Measurements from ENCODE around the gene PAQR4.

GRCh38 chr16:2942045-2942444, 27.1 kb upstream of the PAQR4 start:
- TF ChIP-seq ZBTB1 (tag by site-specific recombination; IDR thresholded peaks at IDR 0.05): no peak
- TF ChIP-seq CTCF (tag by site-specific recombination; IDR thresholded peaks at IDR 0.05): no peak
- TF ChIP-seq SETDB1 (IDR thresholded peaks at IDR 0.05; ENCODE audit: insufficient read length, low read length): no peak
- TF ChIP-seq ZNF140 (tag by site-specific recombination; IDR thresholded peaks at IDR 0.05): no peak
- no peak for TF ChIP-seq MEIS1 (CRISPR knock-in tag; IDR thresholded peaks at IDR 0.05; ENCODE audit: borderline replicate concordance)
- TF ChIP-seq ZBTB7A (tag by site-specific recombination; IDR thresholded peaks at IDR 0.05; ENCODE audit: low read depth): no peak

All from HEK293 (cell line).